HCT116 (cell line): Measurements from ENCODE around the gene CRTC1. TPM values are rescaled to one million over a fixed set of nuclear protein-coding genes. Genes with fewer than 3 reads are reported as not detected.

Experiments used
- ATAC-seq: fragments of 200-7000 bp; cut with Tn5 transposase; 2 replicates; pipeline ENCODE4 v1.9.1; 2020; ENCODE audit warnings: mild to moderate bottlenecking, moderate library complexity
- BruUV-seq: library from RNA; stranded (reverse); fragments of 400-500 nt; replicated peaks from 2 replicates; lab custom pipeline; 2021; lab: Mats Ljungman, UMichigan
- CTCF ChIA-PET: fragments of 300-600 bp; sonication (Branson Sonifier 250); formaldehyde crosslinking; loops from one replicate; lab custom pipeline; 2021; ENCODE audit warnings: antibody characterized with exemption; lab: Charles Lee
- POLR2A ChIA-PET: fragments of 300-600, 350-600 bp; sonication (Branson Sonifier 250); formaldehyde crosslinking; loops from one replicate; lab custom pipeline; 2021; ENCODE audit warnings: antibody characterized with exemption; lab: Charles Lee
- RAD21 ChIA-PET, 2 experiments: fragments of 300-600 bp; sonication (Branson Sonifier 250); formaldehyde crosslinking; loops; one replicate each; lab custom pipeline; 2023; ENCODE audit warnings: low total read pairs in 2 of 2; ENCODE audit not compliant: uncharacterized antibody in 2 of 2, unreplicated experiment in 2 of 2, low non-redundant PET in 1 of 2; lab: Charles Lee
- DNase-seq: peaks from one replicate; pipeline ENCODE4 v3.0.0-alpha.2; 2010; ENCODE audit warnings: low read depth, low spot score
- H2AFZ ChIP-seq: fragments of 200-600 bp; shearing (Covaris generic), sonication (generic); 2 replicates; pipeline ENCODE4 v1.6.1; 2017; ENCODE audit warnings: low read depth, mixed run types, mixed read lengths, antibody characterized with exemption, low read length; ENCODE audit not compliant: poor library complexity, severe bottlenecking
- H3K27ac ChIP-seq: 2 replicates; pipeline ENCODE4 v1.5.1; 2012; ENCODE audit warnings: low read depth, low read length
- H3K27me3 ChIP-seq: fragments of 200-600 bp; sonication (generic); 2 replicates; pipeline ENCODE4 v1.6.1; 2016; ENCODE audit warnings: mixed run types, low read length, mixed read lengths; ENCODE audit not compliant: insufficient read depth
- H3K36me3 ChIP-seq, 2 experiments: fragments of 200-500 bp in 1 of 2; fragments of 200-600 bp in 1 of 2; sonication (Bioruptor generic) in 1 of 2; sonication (generic) in 1 of 2; 2 replicates each; pipeline versions ENCODE4 v1.5.1 to v1.6.1; 2014 to 2016; ENCODE audit warnings: low read length in 2 of 2, inconsistent platforms in 1 of 2, mixed read lengths in 1 of 2, mixed run types in 1 of 2; ENCODE audit not compliant: insufficient read depth in 2 of 2, control insufficient read depth in 1 of 2
- H3K4me1 ChIP-seq, 2 experiments: fragments of 200-600 bp in 1 of 2; sonication (generic) in 1 of 2; 2 replicates each; pipeline versions ENCODE4 v1.5.1 to v1.6.1; 2012 to 2017; ENCODE audit warnings: low read length in 2 of 2, inconsistent platforms in 1 of 2, mild to moderate bottlenecking in 1 of 2, mixed read lengths in 1 of 2, mixed run types in 1 of 2, moderate library complexity in 1 of 2; ENCODE audit not compliant: insufficient read depth in 2 of 2, control insufficient read depth in 1 of 2
- H3K4me2 ChIP-seq: fragments of 200-600 bp; sonication (generic); 2 replicates; pipeline ENCODE4 v1.6.1; 2017; ENCODE audit warnings: mixed run types, low read length, mixed read lengths
- H3K4me3 ChIP-seq, 2 experiments: fragments of 200-600 bp in 1 of 2; sonication (generic) in 1 of 2; replicated peaks in 1 of 2; 2 replicates each; pipeline ENCODE4 v1.5.1; 2011 to 2016; ENCODE audit warnings: low read length in 2 of 2, control low read depth in 1 of 2, low read depth in 1 of 2, mild to moderate bottlenecking in 1 of 2, mixed read lengths in 1 of 2, mixed run types in 1 of 2
- H3K79me2 ChIP-seq: fragments of 200-600 bp; sonication (generic); 2 replicates; pipeline ENCODE4 v1.6.1; 2017; ENCODE audit warnings: mild to moderate bottlenecking, mixed run types, low read length, moderate library complexity, mixed read lengths; ENCODE audit not compliant: insufficient read depth
- H3K9ac ChIP-seq: fragments of 200-600 bp; sonication (generic); 2 replicates; pipeline ENCODE4 v1.6.1; 2016; ENCODE audit warnings: low read length, mixed read lengths
- H3K9me2 ChIP-seq: fragments of 200-600 bp; sonication (generic), shearing (Covaris generic); 2 replicates; pipeline ENCODE4 v1.6.1; 2017; ENCODE audit warnings: mixed run types, mild to moderate bottlenecking, moderate library complexity; ENCODE audit not compliant: insufficient read depth
- H3K9me3 ChIP-seq, 2 experiments: fragments of 200-500 bp in 1 of 2; fragments of 200-600 bp in 1 of 2; sonication (Bioruptor generic) in 1 of 2; sonication (generic) in 1 of 2; 2 replicates each; pipeline ENCODE4 v1.6.1; 2014 to 2017; ENCODE audit warnings: low read length in 2 of 2, mixed read lengths in 2 of 2, inconsistent platforms in 1 of 2, low read depth in 1 of 2, mild to moderate bottlenecking in 1 of 2, mixed run types in 1 of 2, moderate library complexity in 1 of 2; ENCODE audit not compliant: control insufficient read depth in 1 of 2, insufficient read depth in 1 of 2
- H4K20me1 ChIP-seq: fragments of 200-600 bp; sonication (generic), shearing (Covaris generic); 2 replicates; pipeline ENCODE4 v1.6.1; 2017; ENCODE audit warnings: mixed run types, mild to moderate bottlenecking, moderate library complexity; ENCODE audit not compliant: insufficient read depth
- CBX3 ChIP-seq: IDR thresholded peaks from 2 replicates; pipeline ENCODE4 v1.6.1; 2012; ENCODE audit warnings: low read depth
- CEBPB ChIP-seq: IDR thresholded peaks from 2 replicates; pipeline ENCODE4 v1.6.1; 2012; ENCODE audit warnings: low read depth
- EGR1 ChIP-seq: IDR thresholded peaks from 2 replicates; pipeline ENCODE4 v1.6.1; 2012; ENCODE audit warnings: low read depth
- ELF1 ChIP-seq: IDR thresholded peaks from 2 replicates; pipeline ENCODE4 v1.6.1; 2012; ENCODE audit warnings: low read depth, borderline replicate concordance
- EZH2 ChIP-seq: fragments of 200-600 bp; sonication (generic); IDR thresholded peaks from 2 replicates; pipeline ENCODE4 v1.6.1; 2017; ENCODE audit warnings: antibody characterized with exemption, mixed run types
- EZH2phosphoT487 ChIP-seq: fragments of 200-600 bp; IDR thresholded peaks from 2 replicates; pipeline ENCODE4 v1.6.1; 2018; ENCODE audit warnings: antibody characterized with exemption, borderline replicate concordance
- FOSL1 ChIP-seq: IDR thresholded peaks from 2 replicates; pipeline ENCODE4 v1.6.1; 2012; ENCODE audit warnings: low read depth
- JUND ChIP-seq: IDR thresholded peaks from 2 replicates; pipeline ENCODE4 v1.6.1; 2012
- MAX ChIP-seq: IDR thresholded peaks from 2 replicates; pipeline ENCODE4 v1.6.1; 2012
- POLR2AphosphoS5 ChIP-seq: IDR thresholded peaks from 2 replicates; pipeline ENCODE4 v1.6.1; 2011; ENCODE audit warnings: mild to moderate bottlenecking, low read depth, low read length, moderate library complexity
- RAD21 ChIP-seq: IDR thresholded peaks from 2 replicates; pipeline ENCODE4 v1.6.1; 2012; ENCODE audit warnings: low read depth, mild to moderate bottlenecking
- SP1 ChIP-seq: IDR thresholded peaks from 2 replicates; pipeline ENCODE4 v1.6.1; 2012; ENCODE audit warnings: low read depth
- YY1 ChIP-seq: IDR thresholded peaks from 2 replicates; pipeline ENCODE4 v1.6.1; 2011; ENCODE audit warnings: low read length, low read depth, moderate library complexity, mild to moderate bottlenecking; ENCODE audit not compliant: insufficient replicate concordance; ENCODE audit errors: extremely low read depth
- intact Hi-C: fragments of 100-400 bp; cut with micrococcal nuclease; formaldehyde crosslinking; loops from 2 replicates; pipeline ENCODE4 v1.10.0; 2022
- total RNA-seq: library from RNA; stranded (reverse); gene quantifications from one replicate; pipeline ENCODE4 v1.2.1, GENCODE V29; 2021; ENCODE audit not compliant: unreplicated experiment
- TF ChIP-seq, protein P1 (sequence below): IDR thresholded peaks from 2 replicates; pipeline ENCODE4 v1.6.1; 2012; ENCODE audit warnings: low read depth
- TF ChIP-seq, protein P2 (sequence below): IDR thresholded peaks from 2 replicates; pipeline ENCODE4 v1.6.1; 2011; ENCODE audit warnings: mild to moderate bottlenecking, low read length, moderate library complexity; ENCODE audit not compliant: insufficient replicate concordance; ENCODE audit errors: extremely low read depth

Gene CRTC1
- total RNA-seq, 1 experiment from 2014 or later: 14.9 TPM

- ATAC-seq (no peak), DNase-seq (no peak)
- Histone ChIP-seq H3K79me2 (peaks cover 8% of the 10 kb centered on the region; the same call in 1 of the 2 replicates), H4K20me1 (no peaks in the 10 kb centered on the region), H3K36me3 (no peaks in the 10 kb centered on the region), H3K9ac (no peak overlapping the region), H3K4me3 (no peak overlapping the region), H3K4me2 (no peak overlapping the region), H3K27ac (no peak overlapping the region), H3K9me2 (no peaks in the 10 kb centered on the region), H2AFZ (no peak overlapping the region), H3K27me3 (no peaks in the 10 kb centered on the region), H3K9me3 (no peaks in the 10 kb centered on the region), H3K4me1 (peaks cover 16 to 32% of the 10 kb centered on the region in 2 experiments)
- POLR2A ChIA-PET: no interaction called here
- RAD21 ChIA-PET: no interaction called here
- no TSS peak for BruUV-seq
- CTCF ChIA-PET: no interaction called here
- TF ChIP-seq POLR2AphosphoS5 (no peak), MAX (no peak), ELF1 (no peak), EZH2 (no peak), SP1 (no peak), CBX3 (no peak), EGR1 (no peak), RAD21 (no peak), FOSL1 (no peak), YY1 (no peak), JUND (no peak), CEBPB (no peak), EZH2phosphoT487 (no peak)
- TF ChIP-seq, protein P1, sequence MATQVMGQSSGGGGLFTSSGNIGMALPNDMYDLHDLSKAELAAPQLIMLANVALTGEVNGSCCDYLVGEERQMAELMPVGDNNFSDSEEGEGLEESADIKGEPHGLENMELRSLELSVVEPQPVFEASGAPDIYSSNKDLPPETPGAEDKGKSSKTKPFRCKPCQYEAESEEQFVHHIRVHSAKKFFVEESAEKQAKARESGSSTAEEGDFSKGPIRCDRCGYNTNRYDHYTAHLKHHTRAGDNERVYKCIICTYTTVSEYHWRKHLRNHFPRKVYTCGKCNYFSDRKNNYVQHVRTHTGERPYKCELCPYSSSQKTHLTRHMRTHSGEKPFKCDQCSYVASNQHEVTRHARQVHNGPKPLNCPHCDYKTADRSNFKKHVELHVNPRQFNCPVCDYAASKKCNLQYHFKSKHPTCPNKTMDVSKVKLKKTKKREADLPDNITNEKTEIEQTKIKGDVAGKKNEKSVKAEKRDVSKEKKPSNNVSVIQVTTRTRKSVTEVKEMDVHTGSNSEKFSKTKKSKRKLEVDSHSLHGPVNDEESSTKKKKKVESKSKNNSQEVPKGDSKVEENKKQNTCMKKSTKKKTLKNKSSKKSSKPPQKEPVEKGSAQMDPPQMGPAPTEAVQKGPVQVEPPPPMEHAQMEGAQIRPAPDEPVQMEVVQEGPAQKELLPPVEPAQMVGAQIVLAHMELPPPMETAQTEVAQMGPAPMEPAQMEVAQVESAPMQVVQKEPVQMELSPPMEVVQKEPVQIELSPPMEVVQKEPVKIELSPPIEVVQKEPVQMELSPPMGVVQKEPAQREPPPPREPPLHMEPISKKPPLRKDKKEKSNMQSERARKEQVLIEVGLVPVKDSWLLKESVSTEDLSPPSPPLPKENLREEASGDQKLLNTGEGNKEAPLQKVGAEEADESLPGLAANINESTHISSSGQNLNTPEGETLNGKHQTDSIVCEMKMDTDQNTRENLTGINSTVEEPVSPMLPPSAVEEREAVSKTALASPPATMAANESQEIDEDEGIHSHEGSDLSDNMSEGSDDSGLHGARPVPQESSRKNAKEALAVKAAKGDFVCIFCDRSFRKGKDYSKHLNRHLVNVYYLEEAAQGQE: no peak
- TF ChIP-seq, protein P2, sequence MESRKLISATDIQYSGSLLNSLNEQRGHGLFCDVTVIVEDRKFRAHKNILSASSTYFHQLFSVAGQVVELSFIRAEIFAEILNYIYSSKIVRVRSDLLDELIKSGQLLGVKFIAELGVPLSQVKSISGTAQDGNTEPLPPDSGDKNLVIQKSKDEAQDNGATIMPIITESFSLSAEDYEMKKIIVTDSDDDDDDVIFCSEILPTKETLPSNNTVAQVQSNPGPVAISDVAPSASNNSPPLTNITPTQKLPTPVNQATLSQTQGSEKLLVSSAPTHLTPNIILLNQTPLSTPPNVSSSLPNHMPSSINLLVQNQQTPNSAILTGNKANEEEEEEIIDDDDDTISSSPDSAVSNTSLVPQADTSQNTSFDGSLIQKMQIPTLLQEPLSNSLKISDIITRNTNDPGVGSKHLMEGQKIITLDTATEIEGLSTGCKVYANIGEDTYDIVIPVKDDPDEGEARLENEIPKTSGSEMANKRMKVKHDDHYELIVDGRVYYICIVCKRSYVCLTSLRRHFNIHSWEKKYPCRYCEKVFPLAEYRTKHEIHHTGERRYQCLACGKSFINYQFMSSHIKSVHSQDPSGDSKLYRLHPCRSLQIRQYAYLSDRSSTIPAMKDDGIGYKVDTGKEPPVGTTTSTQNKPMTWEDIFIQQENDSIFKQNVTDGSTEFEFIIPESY: no peak
- intact Hi-C loops: no loop called here
Observed at GRCh38 chr19:18658366-18658855, 25.1 kb upstream of the CRTC1 start.
